Memory B cell (primary cell): ENCODE measurements around the gene HSPH1.

Source experiments
- ATAC-seq: fragments of 150-1000 bp; cut with Tn5 transposase; 2 replicates; pipeline ENCODE4 v1.10.0; 2021; ENCODE audit warnings: low read depth, mild to moderate bottlenecking, moderate library complexity
- DNase-seq, 2 donors: peaks; one replicate each; pipeline ENCODE4 v3.0.0; 2022; ENCODE audit warnings: low spot score in 2 of 2
- H3K27ac Mint-ChIP-seq: one replicate; pipeline ENCODE4 v1.8.0; 2022; ENCODE audit warnings: mild to moderate bottlenecking, moderate library complexity, mixed read lengths
- H3K27me3 Mint-ChIP-seq: one replicate; pipeline ENCODE4 v1.8.0; 2022; ENCODE audit warnings: mixed read lengths
- H3K36me3 Mint-ChIP-seq: one replicate; pipeline ENCODE4 v1.8.0; 2022; ENCODE audit warnings: mild to moderate bottlenecking, mixed read lengths
- H3K4me1 Mint-ChIP-seq: one replicate; pipeline ENCODE4 v1.8.0; 2022; ENCODE audit warnings: mixed read lengths
- H3K4me3 Mint-ChIP-seq: one replicate; pipeline ENCODE4 v1.8.0; 2022; ENCODE audit warnings: mild to moderate bottlenecking, moderate library complexity, mixed read lengths
- H3K9me3 Mint-ChIP-seq: one replicate; pipeline ENCODE4 v1.8.0; 2022; ENCODE audit warnings: mixed read lengths

The HSPH1 gene

GRCh38 chr13:31089649-31090048 lies 72.1 kb downstream of the HSPH1 start:
- no peaks in the 10 kb centered on the region for H3K36me3 Mint-ChIP-seq
- H3K27ac Mint-ChIP-seq, result no peak overlapping the region
- no peak overlapping the region for H3K4me3 Mint-ChIP-seq
- no peak for ATAC-seq
- peaks cover 10% of the 10 kb centered on the region for H3K27me3 Mint-ChIP-seq
- peaks cover 2% of the 10 kb centered on the region for H3K4me1 Mint-ChIP-seq
- H3K9me3 Mint-ChIP-seq, result no peaks in the 10 kb centered on the region
- no peak for DNase-seq

- Mint-ChIP-seq H3K36me3 (no peaks in the 10 kb centered on the region), H3K4me1 (peaks cover 2% of the 10 kb centered on the region), H3K27me3 (peaks cover 9% of the 10 kb centered on the region), H3K9me3 (no peaks in the 10 kb centered on the region), H3K4me3 (no peak overlapping the region), H3K27ac (no peak overlapping the region)
- DNase-seq (no peak), ATAC-seq (no peak)
Measured at GRCh38 chr13:31088826-31089420, 72.8 kb downstream of the HSPH1 start.
